Muscle of leg (tissue), 16 donors: Measurements from ENCODE around the gene NAALADL1. TPM values are rescaled to one million over a fixed set of nuclear protein-coding genes. Genes with fewer than 3 reads are reported as not detected.

ENCODE experiments used
- DNase-seq: peaks from one replicate; pipeline ENCODE4 v3.0.0; 2013
- H3K27ac ChIP-seq: one replicate; pipeline ENCODE4 v1.5.1; 2013; ENCODE audit warnings: mild to moderate bottlenecking, low read length, control low read depth
- H3K27me3 ChIP-seq: one replicate; pipeline ENCODE4 v1.6.1; 2013; ENCODE audit warnings: low read length; ENCODE audit not compliant: control insufficient read depth, insufficient read depth
- H3K36me3 ChIP-seq: one replicate; pipeline ENCODE4 v1.6.1; 2013; ENCODE audit warnings: low read length; ENCODE audit not compliant: control insufficient read depth, insufficient read depth
- H3K4me1 ChIP-seq: one replicate; pipeline ENCODE4 v1.6.1; 2013; ENCODE audit warnings: low read length; ENCODE audit not compliant: control insufficient read depth, insufficient read depth
- H3K4me3 ChIP-seq: one replicate; pipeline ENCODE4 v1.5.1; 2013; ENCODE audit warnings: low read length, control low read depth
- H3K9me3 ChIP-seq: replicated peaks from 2 replicates; pipeline ENCODE4 v1.6.1; 2013; ENCODE audit warnings: low read depth, low read length; ENCODE audit not compliant: control insufficient read depth
- WGBS: methylation state at CpG from one replicate; pipeline ENCODE4 v1.1.5; 2013; ENCODE audit warnings: missing lambda C conversion rate; ENCODE audit not compliant: insufficient coverage; 5-methylcytosine and 5-hydroxymethylcytosine counted together
- long read RNA-seq, 11 donors: transcript quantifications; one replicate each; lab custom pipeline, GENCODE V29; 2026
- polyA plus RNA-seq, 8 donors: library from polyadenylated mRNA; unstranded; fragments of 120-200 nt; gene quantifications; one replicate each; pipeline versions ENCODE4 v1.2.1 to v1.2.3, GENCODE V29; 2013; ENCODE audit warnings: inconsistent platforms in 1 of 8, low replicate concordance in 1 of 8; ENCODE audit not compliant: insufficient read length in 8 of 8, insufficient read depth in 1 of 8
- total RNA-seq: library from RNA; stranded (reverse); fragments of 120-200 nt; gene quantifications from one replicate; pipeline ENCODE4 v1.2.4, GENCODE V29; 2013

NAALADL1 gene
- total RNA-seq = 13.6 TPM
- 10 to 100 TPM in 5 of 8 donors, 1 to 10 TPM in 3; 6.2 to 14.0 (median 10.7) TPM for polyA plus RNA-seq
- long read RNA-seq, donor 1, partial matches to known transcripts = 0 of 1 reads
- long read RNA-seq, donor 1, other reads (novel, unspliced or antisense) = 0 of 1 reads
- long read RNA-seq, donor 2, partial matches to known transcripts = 0 of 2 reads
- long read RNA-seq, donor 2, other reads (novel, unspliced or antisense) = 0 of 2 reads
- long read RNA-seq, donor 3, partial matches to known transcripts = 0 of 3 reads
- long read RNA-seq, donor 3, other reads (novel, unspliced or antisense) = 0 of 3 reads
- long read RNA-seq, donor 4 = 0 reads
- long read RNA-seq, donor 5, transcript NAALADL1-206 (5 exons, 800 nt) = major isoform, 6 of 13 reads
- long read RNA-seq, donor 5, partial matches to known transcripts = 0 of 13 reads
- long read RNA-seq, donor 5, other reads (novel, unspliced or antisense) = 0 of 13 reads
- long read RNA-seq, donor 6, partial matches to known transcripts = 0 of 2 reads
- long read RNA-seq, donor 6, other reads (novel, unspliced or antisense) = 0 of 2 reads
- long read RNA-seq, donor 7 = 0 reads
- long read RNA-seq, donor 8, partial matches to known transcripts = 0 of 1 reads
- long read RNA-seq, donor 8, other reads (novel, unspliced or antisense) = 0 of 1 reads
- long read RNA-seq, donor 9, partial matches to known transcripts = 0 of 1 reads
- long read RNA-seq, donor 9, other reads (novel, unspliced or antisense) = 0 of 1 reads
- long read RNA-seq, donor 10, partial matches to known transcripts = 0 of 1 reads
- long read RNA-seq, donor 10, other reads (novel, unspliced or antisense) = 0 of 1 reads
- long read RNA-seq, donor 11, partial matches to known transcripts = 0 of 6 reads
- long read RNA-seq, donor 11, other reads (novel, unspliced or antisense) = 0 of 6 reads

DNA sequence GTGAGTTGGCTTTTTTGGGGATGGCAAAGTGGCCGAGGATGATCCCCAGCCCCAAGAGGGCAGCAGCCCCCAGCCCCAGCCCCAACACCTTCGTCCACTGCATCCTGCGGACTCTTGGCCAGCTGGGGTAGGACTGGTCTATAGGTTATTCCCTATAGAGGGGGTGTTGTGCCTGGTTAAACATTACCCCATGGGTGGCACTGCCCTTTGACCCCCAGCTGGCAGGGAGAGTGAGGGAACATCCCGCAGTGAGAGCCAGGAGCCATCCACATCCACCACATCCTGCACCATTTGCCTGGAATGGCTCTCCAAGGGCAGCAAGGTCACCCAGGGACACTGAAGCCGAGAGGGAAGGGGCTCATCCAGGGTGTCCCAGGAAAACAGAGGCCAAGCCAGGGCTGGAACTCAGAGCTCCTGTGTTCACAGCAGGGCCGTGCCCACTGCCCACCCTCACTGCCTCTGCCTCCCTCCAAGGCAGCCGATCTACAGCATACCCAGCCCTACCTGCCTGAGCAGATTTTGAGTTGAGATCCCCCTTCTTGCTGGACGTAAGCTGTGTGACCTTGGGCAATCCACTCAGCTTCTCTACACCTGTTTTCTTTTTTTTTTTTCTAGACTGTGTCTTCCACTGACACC, at the start of gene NAALADL1:
Gene NAALADL1 (minus strand): TSS at position 135 of the 636 bp plus-strand sequence. CDS start 32 bp downstream, at position 103.
- 73% methylated on average over 4 of the region's 8 CpGs for WGBS
- Histone ChIP-seq H3K9me3 (no peaks in the 10 kb centered on the region), H3K36me3 (no peaks in the 10 kb centered on the region), H3K27ac (no peak within 1 kb of the TSS), H3K4me1 (no peaks in the 10 kb centered on the region), H3K4me3 (no peak within 1 kb of the TSS), H3K27me3 (peaks cover 2% of the 10 kb centered on the region)
- DNase-seq = no peak

DNA sequence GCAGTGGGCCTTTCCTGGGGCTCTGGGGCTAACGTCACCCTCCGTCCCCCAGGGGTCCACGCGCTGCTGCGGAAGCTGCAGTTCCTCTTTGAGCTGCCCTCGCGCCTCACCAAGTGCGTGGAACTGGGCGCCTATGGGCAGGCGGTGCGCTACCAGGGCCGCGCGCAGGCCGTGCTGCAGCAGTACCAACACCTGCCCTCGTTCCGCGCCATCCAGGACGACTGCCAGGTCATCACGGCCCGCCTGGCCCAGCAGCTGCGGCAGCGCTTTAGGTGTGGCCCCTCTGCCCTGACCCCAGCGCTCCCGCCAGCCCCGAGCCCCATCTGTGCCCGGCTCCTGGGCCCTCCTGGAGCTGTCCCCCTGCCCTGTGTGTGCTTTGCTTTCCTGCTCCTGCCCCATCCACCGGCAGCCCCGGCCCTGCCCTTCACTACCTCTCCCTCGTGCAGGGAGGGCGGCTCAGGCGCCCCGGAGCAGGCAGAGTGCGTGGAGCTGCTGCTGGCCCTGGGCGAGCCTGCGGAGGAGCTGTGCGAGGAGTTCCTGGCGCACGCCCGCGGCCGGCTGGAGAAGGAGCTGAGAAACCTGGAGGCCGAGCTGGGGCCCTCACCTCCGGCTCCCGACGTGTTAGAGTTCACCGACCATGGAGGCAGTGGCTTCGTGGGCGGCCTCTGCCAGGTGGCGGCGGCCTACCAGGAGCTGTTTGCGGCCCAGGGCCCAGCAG, 49.6 kb upstream of the NAALADL1 start:
- WGBS = 93% methylated on average over 52 of the region's 52 CpGs
- peaks cover 33% of the 10 kb centered on the region for H3K36me3 ChIP-seq
- no peak overlapping the region for H3K4me3 ChIP-seq
- H3K9me3 ChIP-seq = no peaks in the 10 kb centered on the region
- H3K4me1 ChIP-seq = peaks cover 20% of the 10 kb centered on the region
- no peak for DNase-seq
- H3K27ac ChIP-seq = no peak overlapping the region
- peaks cover 4% of the 10 kb centered on the region for H3K27me3 ChIP-seq

DNA sequence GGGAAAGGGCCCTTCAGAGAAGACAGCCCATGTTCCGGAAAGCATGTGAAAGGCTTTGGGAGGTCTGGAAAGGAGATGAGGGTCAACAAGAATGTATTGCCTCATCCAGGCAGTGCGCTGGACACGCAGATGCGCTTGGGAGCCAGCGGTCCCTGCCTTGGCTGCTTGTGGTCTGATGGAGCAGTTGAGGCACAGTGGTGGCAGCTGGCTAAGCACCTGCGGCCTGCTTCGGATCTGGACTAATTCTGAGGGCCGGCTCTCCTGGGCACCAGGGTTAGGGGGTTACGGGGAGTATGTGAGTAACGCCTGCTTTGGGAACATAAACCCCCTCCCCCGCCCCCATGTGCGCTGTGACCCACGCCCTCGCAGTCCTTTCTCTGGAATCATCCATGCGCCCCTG, 48.7 kb upstream of the NAALADL1 start:
- peaks cover 42% of the 10 kb centered on the region for H3K36me3 ChIP-seq
- no peak overlapping the region for H3K4me3 ChIP-seq
- H3K27ac ChIP-seq = no peak overlapping the region
- WGBS = 92% methylated on average over 9 of the region's 15 CpGs
- no peak for DNase-seq
- no peaks in the 10 kb centered on the region for H3K9me3 ChIP-seq
- H3K4me1 ChIP-seq = peaks cover 13% of the 10 kb centered on the region
- H3K27me3 ChIP-seq = no peaks in the 10 kb centered on the region

DNA sequence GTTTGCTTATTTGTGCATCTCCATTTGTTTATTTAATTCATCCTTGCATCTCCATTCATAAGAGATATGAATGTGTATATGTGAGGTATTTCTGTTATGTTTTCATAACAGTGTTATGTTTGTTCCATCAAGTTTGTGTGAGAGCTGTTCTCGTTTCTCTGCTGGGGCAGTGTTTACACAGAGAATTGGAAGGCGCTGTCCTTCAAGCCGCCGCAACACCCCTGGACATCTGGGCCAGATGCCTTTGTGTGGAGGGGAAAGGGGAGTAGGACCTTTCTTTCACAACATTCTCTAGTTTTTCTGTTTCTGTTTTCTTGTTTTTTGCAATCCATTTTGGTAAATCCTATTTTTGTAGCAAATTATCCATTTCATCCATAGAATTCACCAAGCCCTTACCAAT, 46.3 kb upstream of the NAALADL1 start:
- DNase-seq = no peak
- Histone ChIP-seq H3K36me3 (peaks cover 37% of the 10 kb centered on the region), H3K4me3 (no peak overlapping the region), H3K9me3 (no peaks in the 10 kb centered on the region), H3K27ac (no peak overlapping the region), H3K27me3 (no peaks in the 10 kb centered on the region), H3K4me1 (no peaks in the 10 kb centered on the region)
- no CpG with 5 or more reads among the region's 4 CpGs for WGBS

GRCh38 chr11:65103476-65103875, 45.1 kb upstream of the NAALADL1 start:
- Histone ChIP-seq H3K27me3 (no peaks in the 10 kb centered on the region), H3K4me3 (no peak overlapping the region), H3K36me3 (peaks cover 27% of the 10 kb centered on the region), H3K4me1 (no peaks in the 10 kb centered on the region), H3K9me3 (no peaks in the 10 kb centered on the region), H3K27ac (no peak overlapping the region)
- DNase-seq = no peak

DNA sequence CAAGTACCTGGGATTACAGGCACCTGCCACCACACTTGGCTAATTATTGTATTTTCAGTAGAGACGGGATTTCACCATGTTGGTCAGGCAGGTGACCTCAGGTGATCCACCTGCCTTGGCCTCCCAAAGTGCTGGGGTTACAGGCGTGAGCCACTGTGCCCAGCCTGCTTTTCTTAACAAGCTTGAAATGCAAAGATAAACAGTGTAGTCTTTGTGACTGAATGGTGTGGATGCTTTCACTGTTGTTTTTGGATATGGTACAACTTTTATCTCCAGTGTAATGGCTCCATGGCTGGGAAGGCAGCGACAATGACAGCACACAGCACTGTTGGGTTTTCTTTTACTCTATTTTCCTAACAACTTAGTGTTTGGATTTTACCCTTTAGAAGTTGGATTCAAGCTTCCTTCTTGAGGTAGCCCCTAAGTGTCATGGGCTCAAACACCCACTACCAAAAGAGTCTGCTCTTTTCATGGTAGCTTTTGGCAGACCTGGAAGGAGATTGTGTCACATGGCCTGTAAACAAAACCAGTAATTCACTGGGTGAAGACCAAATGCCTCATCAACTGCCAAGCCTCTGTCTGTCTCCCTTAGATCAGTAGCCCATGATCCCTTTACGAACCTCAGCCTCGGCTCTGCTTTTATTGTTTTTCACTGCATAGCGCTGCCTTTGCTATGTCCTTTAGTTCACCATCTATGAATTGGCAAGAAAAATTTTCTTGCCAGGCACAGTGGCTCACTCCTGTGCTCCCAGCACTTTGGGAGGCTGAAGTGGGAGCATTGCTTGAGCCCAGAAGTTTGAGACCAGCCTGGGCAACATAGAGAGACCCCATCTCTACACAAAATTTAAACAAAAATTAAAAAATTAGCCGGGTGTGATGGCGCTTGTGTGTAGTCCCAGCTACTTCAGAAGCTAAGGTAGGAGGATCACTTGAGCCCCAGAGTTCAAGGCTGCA, 44.1 kb upstream of the NAALADL1 start:
- no peaks in the 10 kb centered on the region for H3K4me1 ChIP-seq
- peaks cover 20% of the 10 kb centered on the region for H3K36me3 ChIP-seq
- WGBS = 80% methylated on average over 5 of the region's 8 CpGs
- no peak overlapping the region for H3K4me3 ChIP-seq
- no peak overlapping the region for H3K27ac ChIP-seq
- H3K27me3 ChIP-seq = no peaks in the 10 kb centered on the region
- no peaks in the 10 kb centered on the region for H3K9me3 ChIP-seq
- no peak for DNase-seq

DNA sequence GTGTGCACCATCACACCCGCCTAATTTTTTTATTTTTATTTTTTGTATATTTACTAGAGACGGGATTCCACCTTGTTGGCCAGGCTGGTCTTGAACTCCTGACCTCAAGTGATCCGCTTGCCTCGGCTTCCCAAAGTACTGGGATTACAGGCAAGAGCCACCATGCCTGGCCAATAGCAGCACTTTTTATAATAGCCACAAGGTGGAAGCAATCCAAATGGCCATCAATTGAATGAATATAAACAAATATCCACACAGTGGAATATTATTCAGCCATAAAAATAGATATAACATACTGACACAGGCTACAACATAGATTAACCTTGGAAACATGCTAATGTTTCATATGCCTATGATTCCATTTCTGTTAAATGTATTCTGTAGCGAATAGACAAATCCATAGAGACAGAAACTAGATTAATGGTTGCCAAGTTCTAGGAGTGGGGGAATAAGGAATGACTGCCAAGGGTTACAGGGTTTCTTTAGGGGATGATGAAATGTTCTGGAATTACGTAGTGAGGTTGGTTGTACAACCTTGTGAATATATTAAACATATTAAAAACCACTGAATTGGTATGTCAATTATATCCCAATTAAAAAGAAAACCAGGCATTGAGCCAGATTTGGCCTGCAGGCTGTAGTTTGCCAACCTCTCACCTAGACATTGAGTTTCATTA, 42.5 kb upstream of the NAALADL1 start:
- Histone ChIP-seq H3K27me3 (no peaks in the 10 kb centered on the region), H3K9me3 (no peaks in the 10 kb centered on the region), H3K4me1 (peaks cover 5% of the 10 kb centered on the region), H3K36me3 (peaks cover 17% of the 10 kb centered on the region), H3K4me3 (no peak overlapping the region), H3K27ac (no peak overlapping the region)
- 92% methylated on average over 4 of the region's 6 CpGs for WGBS
- no peak for DNase-seq

DNA sequence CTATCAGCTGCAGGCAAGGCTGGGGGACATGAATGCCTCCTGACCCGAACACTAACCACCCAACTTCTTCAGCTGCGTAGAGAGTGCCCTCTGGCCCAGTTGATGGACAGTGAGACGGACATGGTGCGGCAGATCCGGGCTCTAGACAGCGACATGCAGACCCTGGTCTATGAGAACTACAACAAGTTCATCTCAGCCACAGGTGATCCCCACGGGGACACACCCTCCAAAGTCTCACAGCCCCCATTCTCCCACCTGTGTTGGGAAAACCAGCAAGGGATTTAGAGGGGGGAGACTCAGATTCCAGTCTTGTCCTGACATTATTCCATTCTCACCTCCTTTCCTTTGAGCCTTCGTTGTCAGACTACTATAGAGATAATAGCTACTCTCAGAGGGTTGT, 38.6 kb upstream of the NAALADL1 start:
- 13% methylated on average over 2 of the region's 8 CpGs for WGBS
- DNase-seq = no peak
- peaks cover 3% of the 10 kb centered on the region for H3K36me3 ChIP-seq
- peak overlapping the region; percentile 90 for H3K4me3 ChIP-seq
- H3K4me1 ChIP-seq = peaks cover 9% of the 10 kb centered on the region
- no peaks in the 10 kb centered on the region for H3K9me3 ChIP-seq
- H3K27me3 ChIP-seq = no peaks in the 10 kb centered on the region
- peak overlapping the region; percentile 87 for H3K27ac ChIP-seq
